Measurements from ENCODE around the gene TSPAN2.

TSPAN2 gene

DNA sequence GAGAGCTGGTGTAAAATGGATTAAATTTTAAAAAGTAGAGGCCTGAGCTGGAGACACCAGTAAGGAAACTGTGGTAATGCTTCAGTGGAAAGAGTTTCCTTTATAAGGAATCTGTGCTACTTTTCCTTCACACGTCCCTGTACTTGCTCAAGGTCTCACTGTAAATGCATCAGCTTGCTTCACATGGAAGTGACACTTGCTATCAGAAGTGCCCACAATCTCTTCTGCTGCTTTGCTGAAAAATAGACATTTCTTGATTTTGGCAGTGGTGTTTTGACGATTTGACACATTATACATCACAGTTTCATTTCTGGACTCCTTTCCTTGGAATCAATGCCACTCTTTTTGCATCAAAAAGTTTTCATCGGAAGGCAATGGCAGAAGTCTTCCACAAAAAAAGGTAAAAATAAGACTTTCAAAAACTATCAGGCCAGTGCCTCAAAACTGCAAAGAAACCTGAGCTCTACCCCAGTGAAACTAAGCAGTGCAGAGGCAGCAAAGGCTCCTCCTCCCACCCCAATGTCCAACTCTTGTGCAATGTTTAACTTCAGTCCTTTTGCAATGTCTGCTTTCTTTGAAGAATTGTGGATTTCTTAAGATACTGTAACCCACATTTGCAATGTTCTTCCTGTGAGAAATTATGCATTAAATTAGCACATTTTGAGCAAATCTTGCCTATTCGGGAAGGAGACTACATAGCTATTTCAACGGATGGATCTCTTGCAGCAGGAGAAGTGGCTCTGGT, 18.4 kb upstream of the TSPAN2 start:
- no peak for DNase-seq (ENCODE audit: low spot score)
- in situ Hi-C loops (cut with MboI; ENCODE audit: low pct_unique_long_range_greater_than_20kb, low sequenced_read_pairs, unreplicated experiment), result loop anchor here (10.0 kb wide), 1 partner anchor 123 kb away; no protein-coding TSS in a partner anchor
- TF ChIP-seq, protein P1, sequence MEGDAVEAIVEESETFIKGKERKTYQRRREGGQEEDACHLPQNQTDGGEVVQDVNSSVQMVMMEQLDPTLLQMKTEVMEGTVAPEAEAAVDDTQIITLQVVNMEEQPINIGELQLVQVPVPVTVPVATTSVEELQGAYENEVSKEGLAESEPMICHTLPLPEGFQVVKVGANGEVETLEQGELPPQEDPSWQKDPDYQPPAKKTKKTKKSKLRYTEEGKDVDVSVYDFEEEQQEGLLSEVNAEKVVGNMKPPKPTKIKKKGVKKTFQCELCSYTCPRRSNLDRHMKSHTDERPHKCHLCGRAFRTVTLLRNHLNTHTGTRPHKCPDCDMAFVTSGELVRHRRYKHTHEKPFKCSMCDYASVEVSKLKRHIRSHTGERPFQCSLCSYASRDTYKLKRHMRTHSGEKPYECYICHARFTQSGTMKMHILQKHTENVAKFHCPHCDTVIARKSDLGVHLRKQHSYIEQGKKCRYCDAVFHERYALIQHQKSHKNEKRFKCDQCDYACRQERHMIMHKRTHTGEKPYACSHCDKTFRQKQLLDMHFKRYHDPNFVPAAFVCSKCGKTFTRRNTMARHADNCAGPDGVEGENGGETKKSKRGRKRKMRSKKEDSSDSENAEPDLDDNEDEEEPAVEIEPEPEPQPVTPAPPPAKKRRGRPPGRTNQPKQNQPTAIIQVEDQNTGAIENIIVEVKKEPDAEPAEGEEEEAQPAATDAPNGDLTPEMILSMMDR (IDR thresholded peaks at IDR 0.05; ENCODE audit: extremely low read depth, insufficient read depth, missing control alignments), result no peak

DNA sequence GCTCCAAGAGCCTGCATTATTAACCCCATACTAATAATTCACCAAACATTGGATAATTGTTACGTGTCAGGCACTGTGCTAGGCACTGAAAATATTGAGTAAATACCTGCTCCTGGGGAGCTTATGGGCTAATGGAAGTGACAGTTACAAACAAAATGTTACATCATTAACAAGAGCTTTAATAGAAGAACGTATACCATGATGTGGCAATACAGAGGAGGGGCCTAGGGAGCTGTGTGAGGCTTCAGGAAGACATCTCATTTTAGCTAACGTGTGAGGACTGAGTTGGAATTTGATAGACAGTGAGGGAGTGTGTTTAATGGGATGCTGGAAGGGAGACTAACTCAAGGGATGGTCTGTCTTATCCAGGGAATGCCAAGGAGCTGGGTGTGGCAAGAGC, 16.5 kb upstream of the TSPAN2 start:
- in situ Hi-C loops (cut with MboI; ENCODE audit: low pct_unique_long_range_greater_than_20kb, low sequenced_read_pairs, unreplicated experiment), result loop anchor here (10.0 kb wide), 1 partner anchor 121 kb away; no protein-coding TSS in a partner anchor
- no peak for DNase-seq (ENCODE audit: low spot score)
- TF ChIP-seq, protein P1 (IDR thresholded peaks at IDR 0.05; ENCODE audit: extremely low read depth, insufficient read depth, missing control alignments), result no peak

DNA sequence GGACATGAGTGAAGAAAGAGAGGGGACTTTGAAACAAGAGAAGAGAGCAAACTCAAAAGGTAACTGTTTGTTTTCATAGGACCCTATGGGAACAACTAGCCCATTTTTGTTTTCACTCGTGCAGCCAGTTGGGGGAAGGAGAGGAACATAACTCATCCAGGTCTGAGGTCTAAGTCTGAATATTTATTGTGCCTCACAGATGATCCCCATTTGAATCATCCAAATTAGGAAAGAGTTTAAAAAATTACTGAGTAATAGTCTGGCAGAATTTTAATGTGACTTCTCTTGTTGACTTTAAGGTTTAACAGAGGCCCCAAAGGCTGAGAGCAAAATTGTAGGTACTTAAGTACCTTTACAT, 10.4 kb upstream of the TSPAN2 start:
- no peak for DNase-seq (ENCODE audit: low spot score)
- in situ Hi-C loops (cut with MboI; ENCODE audit: low pct_unique_long_range_greater_than_20kb, low sequenced_read_pairs, unreplicated experiment), result loop anchor here (10.0 kb wide), 1 partner anchor 115 kb away; no protein-coding TSS in a partner anchor
- TF ChIP-seq, protein P1 (IDR thresholded peaks at IDR 0.05; ENCODE audit: extremely low read depth, insufficient read depth, missing control alignments), result no peak

DNA sequence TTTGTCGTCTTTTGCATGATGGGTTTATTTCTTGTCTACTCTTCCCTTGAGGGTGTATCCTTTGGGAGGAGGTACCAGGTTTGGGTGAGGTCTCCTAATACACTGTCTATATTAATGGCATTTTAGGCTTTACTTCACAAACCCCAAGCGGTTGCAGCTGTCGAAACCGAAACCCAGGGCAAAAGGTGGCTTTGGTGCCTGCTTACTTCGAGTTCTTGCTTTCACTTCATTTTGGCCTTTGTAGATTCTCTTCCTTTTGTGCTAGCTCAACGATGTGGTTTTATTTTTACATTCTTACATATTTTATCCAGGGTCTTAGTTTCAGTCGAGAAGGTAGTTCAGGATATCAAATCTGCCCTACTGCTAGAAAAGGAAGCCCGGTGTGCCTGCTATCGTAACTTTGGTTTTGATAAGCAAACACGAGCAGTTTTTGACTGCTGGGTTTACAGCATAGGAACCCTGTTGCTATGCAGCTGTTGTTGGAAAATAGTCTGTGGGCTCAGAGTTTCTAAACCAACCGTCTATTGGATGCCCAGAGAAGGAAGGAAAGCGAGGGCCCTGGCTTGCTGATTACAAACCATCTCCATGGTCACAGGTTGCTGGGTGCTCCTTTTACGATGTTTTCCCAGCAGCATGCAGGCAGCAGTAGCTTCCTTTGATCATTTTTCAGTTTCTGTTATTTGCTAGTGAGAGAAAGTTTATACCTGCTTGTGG, 9.8 kb upstream of the TSPAN2 start:
- peak; percentile 53 for DNase-seq (ENCODE audit: low spot score)
- TF ChIP-seq, protein P1 (IDR thresholded peaks at IDR 0.05; ENCODE audit: extremely low read depth, insufficient read depth, missing control alignments), result no peak
- in situ Hi-C loops (cut with MboI; ENCODE audit: low pct_unique_long_range_greater_than_20kb, low sequenced_read_pairs, unreplicated experiment), result no loop called here

DNA sequence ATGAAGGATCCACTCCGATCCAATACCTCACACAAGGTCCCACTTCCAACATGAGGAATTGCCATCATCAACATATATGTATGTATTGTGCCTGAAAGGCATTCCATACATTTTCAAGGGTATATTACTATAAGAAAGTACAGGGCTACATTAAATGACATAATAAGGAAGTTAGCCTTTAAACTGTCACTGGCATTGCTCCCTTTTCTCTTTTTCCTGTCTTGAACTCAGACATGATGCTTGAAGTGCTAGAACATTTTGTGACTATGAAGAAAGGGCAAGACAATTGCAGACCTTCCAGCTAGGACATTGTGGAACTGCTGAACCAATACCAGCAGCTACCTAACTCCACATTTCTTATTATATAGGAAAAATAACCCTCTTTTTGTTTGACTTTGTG, 2.9 kb upstream of the TSPAN2 start:
- DNase-seq (ENCODE audit: low spot score), result no peak
- TF ChIP-seq, protein P1 (IDR thresholded peaks at IDR 0.05; ENCODE audit: extremely low read depth, insufficient read depth, missing control alignments), result no peak
- in situ Hi-C loops (cut with MboI; ENCODE audit: low pct_unique_long_range_greater_than_20kb, low sequenced_read_pairs, unreplicated experiment), result no loop called here

DNA sequence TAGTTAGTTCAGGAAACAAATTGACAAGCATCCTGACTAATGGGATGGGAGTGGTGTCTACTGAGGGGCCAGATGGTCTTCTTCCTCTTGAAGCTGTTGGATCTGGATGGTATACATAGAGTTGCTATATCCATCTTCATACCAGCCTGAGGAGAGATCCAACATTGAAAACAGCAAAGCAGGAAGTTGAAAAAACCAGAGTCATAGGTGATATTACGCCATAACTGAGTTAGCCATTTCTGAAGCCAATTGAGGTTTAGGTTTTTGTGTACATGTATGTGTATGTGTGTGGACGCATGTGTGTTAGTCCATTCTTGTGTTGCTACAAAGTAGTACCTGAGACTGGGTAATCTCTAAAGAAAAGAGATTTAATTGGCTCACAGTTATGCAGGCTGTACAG, 2.3 kb upstream of the TSPAN2 start:
- DNase-seq (ENCODE audit: low spot score), result no peak
- in situ Hi-C loops (cut with MboI; ENCODE audit: low pct_unique_long_range_greater_than_20kb, low sequenced_read_pairs, unreplicated experiment), result no loop called here
- TF ChIP-seq, protein P1 (IDR thresholded peaks at IDR 0.05; ENCODE audit: extremely low read depth, insufficient read depth, missing control alignments), result no peak

Data from GM13977 (cell line).